ENCODE results near the gene CNOT4. TPM values are rescaled to one million over a fixed set of nuclear protein-coding genes. Genes with fewer than 3 reads are reported as not detected.

CNOT4 gene
- total RNA-seq, 1 experiment from 2014 or later, result 14.6 TPM

GRCh38 chr7:135364206-135364605 lies 145.7 kb downstream of the CNOT4 start (continued):
- TF ChIP-seq NFYB (CRISPR knock-in tag; conservative IDR thresholded peaks at IDR 0.05; ENCODE audit: low read depth), result no peak
- TF ChIP-seq ATF1 (CRISPR knock-in tag; IDR thresholded peaks at IDR 0.05), result no peak
- no peak for TF ChIP-seq TEAD4 (CRISPR knock-in tag; IDR thresholded peaks at IDR 0.05)

DNA sequence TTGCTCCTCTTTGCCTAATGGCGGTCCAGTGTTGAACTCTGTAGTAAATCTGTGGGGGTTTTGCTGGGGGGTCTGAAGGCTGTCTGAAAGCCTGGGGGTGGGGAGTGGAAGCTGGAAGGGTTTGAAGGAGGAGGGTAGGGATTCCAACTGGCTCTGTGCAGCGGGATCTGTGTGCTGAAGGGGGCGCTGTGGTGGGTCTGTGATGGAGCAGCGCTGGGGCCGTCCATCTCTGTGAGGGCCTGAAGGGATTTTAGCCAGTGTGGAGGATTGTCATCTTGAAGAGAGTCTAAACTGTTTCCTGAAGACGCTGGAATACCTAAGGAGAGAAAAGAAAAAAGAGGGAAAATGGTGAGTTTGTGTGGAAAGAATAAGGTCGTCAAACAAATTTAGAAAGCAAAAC lies 147.0 kb downstream of the CNOT4 start:
- TF ChIP-seq ZNF671 (CRISPR knock-in tag; IDR thresholded peaks at IDR 0.05), result no peak
- TF ChIP-seq, protein P1, sequence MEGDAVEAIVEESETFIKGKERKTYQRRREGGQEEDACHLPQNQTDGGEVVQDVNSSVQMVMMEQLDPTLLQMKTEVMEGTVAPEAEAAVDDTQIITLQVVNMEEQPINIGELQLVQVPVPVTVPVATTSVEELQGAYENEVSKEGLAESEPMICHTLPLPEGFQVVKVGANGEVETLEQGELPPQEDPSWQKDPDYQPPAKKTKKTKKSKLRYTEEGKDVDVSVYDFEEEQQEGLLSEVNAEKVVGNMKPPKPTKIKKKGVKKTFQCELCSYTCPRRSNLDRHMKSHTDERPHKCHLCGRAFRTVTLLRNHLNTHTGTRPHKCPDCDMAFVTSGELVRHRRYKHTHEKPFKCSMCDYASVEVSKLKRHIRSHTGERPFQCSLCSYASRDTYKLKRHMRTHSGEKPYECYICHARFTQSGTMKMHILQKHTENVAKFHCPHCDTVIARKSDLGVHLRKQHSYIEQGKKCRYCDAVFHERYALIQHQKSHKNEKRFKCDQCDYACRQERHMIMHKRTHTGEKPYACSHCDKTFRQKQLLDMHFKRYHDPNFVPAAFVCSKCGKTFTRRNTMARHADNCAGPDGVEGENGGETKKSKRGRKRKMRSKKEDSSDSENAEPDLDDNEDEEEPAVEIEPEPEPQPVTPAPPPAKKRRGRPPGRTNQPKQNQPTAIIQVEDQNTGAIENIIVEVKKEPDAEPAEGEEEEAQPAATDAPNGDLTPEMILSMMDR (IDR thresholded peaks at IDR 0.05), result peak; percentile 40; the same call in 1 of the 2 replicates
- H3K27ac Mint-ChIP-seq, result no peak overlapping the region
- H3K4me1 Mint-ChIP-seq, result peaks cover 10% of the 10 kb centered on the region
- peak; percentile 52 for DNase-seq (ENCODE audit: low spot score)
- peaks cover 11% of the 10 kb centered on the region for H3K36me3 Mint-ChIP-seq
- H3K4me3 Mint-ChIP-seq, result no peak overlapping the region
- ChIA-PET POLR2A (interaction anchor here (0.6 to 1.4 kb wide), 2 partner anchors 195 to 240 kb away, joined by 3 to 7 read pairs; partner anchors contain the start of gene NUP205), CTCF (interaction anchor here (0.6 to 3.5 kb wide), 19 partner anchors 8 to 341 kb away, joined by 3 to 20 read pairs (median 4); partner anchors contain the start of gene STMP1)
- H3K9me3 Mint-ChIP-seq, result peaks cover 9% of the 10 kb centered on the region
- no peaks in the 10 kb centered on the region for H3K27me3 Mint-ChIP-seq (ENCODE audit: low read depth)
- ATAC-seq, result peak; percentile 92

DNA sequence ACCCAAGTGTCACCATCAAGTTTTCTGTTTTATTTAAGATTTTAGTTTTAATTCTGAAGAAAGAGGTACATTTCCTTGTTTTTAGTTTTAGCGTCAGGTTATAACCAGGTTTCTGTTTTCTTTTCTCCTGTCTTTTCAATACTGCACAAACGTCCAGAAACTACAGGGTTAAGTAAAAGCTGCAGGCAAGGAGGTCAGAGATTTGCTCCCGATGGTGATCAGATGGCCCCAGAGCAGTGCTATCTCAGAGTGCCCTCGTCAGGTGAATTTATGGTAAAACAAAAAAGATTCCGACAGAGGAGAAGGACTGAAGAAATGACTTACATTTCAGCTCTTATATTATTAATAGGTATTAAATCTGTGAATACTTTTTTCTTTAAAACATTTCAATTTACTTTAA lies 148.1 kb downstream of the CNOT4 start:
- POLR2A ChIA-PET, result interaction anchor here (1.4 kb wide), 1 partner anchor 196 kb away, joined by 3 read pairs; the partner anchor contains the start of gene NUP205
- CTCF ChIA-PET, result interaction anchor here (0.7 to 3.5 kb wide), 13 partner anchors 8 to 321 kb away, joined by 3 to 20 read pairs (median 4); partner anchors contain the start of gene STMP1
- H3K9me3 Mint-ChIP-seq, result peaks cover 9% of the 10 kb centered on the region
- H3K36me3 Mint-ChIP-seq, result peaks cover 11% of the 10 kb centered on the region
- H3K4me1 Mint-ChIP-seq, result peaks cover 16% of the 10 kb centered on the region
- no peak for TF ChIP-seq ZNF671 (CRISPR knock-in tag; IDR thresholded peaks at IDR 0.05)
- TF ChIP-seq ZNF232 (CRISPR knock-in tag; IDR thresholded peaks at IDR 0.05), result no peak
- TF ChIP-seq NR2C2 (CRISPR knock-in tag; IDR thresholded peaks at IDR 0.05), result no peak
- no peak for TF ChIP-seq ZBTB43 (CRISPR knock-in tag; IDR thresholded peaks at IDR 0.05)
- TF ChIP-seq, protein P2, sequence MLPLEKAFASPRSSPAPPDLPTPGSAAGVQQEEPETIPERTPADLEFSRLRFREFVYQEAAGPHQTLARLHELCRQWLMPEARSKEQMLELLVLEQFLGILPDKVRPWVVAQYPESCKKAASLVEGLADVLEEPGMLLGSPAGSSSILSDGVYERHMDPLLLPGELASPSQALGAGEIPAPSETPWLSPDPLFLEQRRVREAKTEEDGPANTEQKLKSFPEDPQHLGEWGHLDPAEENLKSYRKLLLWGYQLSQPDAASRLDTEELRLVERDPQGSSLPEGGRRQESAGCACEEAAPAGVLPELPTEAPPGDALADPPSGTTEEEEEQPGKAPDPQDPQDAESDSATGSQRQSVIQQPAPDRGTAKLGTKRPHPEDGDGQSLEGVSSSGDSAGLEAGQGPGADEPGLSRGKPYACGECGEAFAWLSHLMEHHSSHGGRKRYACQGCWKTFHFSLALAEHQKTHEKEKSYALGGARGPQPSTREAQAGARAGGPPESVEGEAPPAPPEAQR (CRISPR knock-in tag; IDR thresholded peaks at IDR 0.05), result no peak
- TF ChIP-seq, protein P1 (IDR thresholded peaks at IDR 0.05), result no peak
- H3K4me3 Mint-ChIP-seq, result no peak overlapping the region
- ATAC-seq (peak; percentile 62), DNase-seq (ENCODE audit: low spot score) (no peak)
- no peaks in the 10 kb centered on the region for H3K27me3 Mint-ChIP-seq (ENCODE audit: low read depth)
- H3K27ac Mint-ChIP-seq, result no peak overlapping the region

DNA sequence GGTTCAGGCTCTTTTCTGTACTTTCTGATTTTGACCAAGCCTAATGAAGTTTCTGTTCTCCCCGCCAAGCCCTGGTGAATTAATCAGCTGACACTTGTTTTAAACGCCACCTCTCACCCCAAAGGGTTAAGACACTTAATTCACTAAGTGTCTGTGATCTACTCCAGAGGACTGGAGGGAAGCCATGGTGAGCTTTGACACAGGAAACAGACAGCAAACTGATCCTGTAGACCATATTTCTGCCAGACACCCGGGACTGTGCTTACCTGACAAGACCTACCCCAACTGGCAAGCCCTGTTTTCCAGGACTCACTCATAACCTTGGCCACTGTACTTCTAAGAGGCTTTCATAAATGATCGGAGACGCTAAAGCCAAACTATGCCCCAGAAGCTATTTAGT lies 150.3 kb downstream of the CNOT4 start:
- Mint-ChIP-seq H3K27ac (no peak overlapping the region), H3K4me3 (no peak overlapping the region), H3K4me1 (peaks cover 17% of the 10 kb centered on the region), H3K9me3 (peaks cover 9% of the 10 kb centered on the region), H3K27me3 (ENCODE audit: low read depth) (no peaks in the 10 kb centered on the region), H3K36me3 (peaks cover 11% of the 10 kb centered on the region)
- ChIA-PET POLR2A (no interaction called here), CTCF (interaction anchor here (0.9 to 2.0 kb wide), 2 partner anchors 85 to 188 kb away, joined by 3 to 11 read pairs; partner anchors contain the start of gene CYREN)
- DNase-seq (ENCODE audit: low spot score) (no peak), ATAC-seq (no peak)
- TF ChIP-seq JUN (CRISPR knock-in tag; IDR thresholded peaks at IDR 0.05) (no peak), RORB (CRISPR knock-in tag; IDR thresholded peaks at IDR 0.05) (no peak), FOXJ3 (CRISPR knock-in tag; IDR thresholded peaks at IDR 0.05; ENCODE audit: borderline replicate concordance) (no peak), ZNF232 (CRISPR knock-in tag; IDR thresholded peaks at IDR 0.05) (no peak), ZNF263 (CRISPR knock-in tag; IDR thresholded peaks at IDR 0.05; ENCODE audit: low read depth) (no peak), MXD4 (CRISPR knock-in tag; IDR thresholded peaks at IDR 0.05; ENCODE audit: borderline replicate concordance) (no peak), AR (CRISPR knock-in tag; IDR thresholded peaks at IDR 0.05) (no peak), E2F5 (CRISPR knock-in tag; IDR thresholded peaks at IDR 0.05) (no peak)
- TF ChIP-seq, protein P3, sequence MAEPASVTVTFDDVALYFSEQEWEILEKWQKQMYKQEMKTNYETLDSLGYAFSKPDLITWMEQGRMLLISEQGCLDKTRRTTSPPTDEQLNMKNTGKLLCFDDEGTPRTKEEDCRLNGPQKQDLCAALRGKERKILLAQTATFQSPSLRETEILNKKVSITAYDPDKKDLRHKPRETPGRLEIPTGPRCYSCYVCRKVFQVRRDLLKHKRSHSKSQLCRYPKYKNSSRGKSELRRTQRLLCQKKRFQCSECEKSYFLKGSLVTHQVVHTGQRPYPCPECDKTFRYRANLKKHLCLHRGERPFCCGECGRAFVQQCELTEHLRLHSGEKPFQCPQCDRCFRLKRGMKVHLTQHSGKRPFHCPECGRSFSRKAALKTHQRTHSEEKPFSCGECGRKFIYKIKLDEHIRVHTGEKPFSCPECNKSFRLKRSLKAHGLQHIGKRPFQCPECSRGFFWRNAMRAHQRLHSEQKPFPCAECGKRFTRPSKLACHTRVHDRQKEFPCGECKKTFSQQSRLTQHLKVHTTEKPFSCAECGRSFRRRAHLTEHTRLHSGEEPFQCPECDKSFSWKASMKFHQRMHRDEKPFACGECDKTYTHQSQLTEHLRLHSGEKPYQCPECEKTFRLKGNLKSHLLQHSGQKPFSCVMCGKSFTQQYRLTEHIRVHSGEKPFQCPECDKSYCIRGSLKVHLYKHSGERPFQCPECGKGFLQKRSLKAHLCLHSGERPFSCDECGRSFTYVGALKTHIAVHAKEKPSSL (CRISPR knock-in tag; conservative IDR thresholded peaks at IDR 0.05), result no peak

Measured in WTC11 (cell line).